GM12801 (cell line): ENCODE data around the gene AUTS2.

Experiments used
- TF ChIP-seq, protein P1 (sequence below): IDR thresholded peaks from one replicate; pipeline ENCODE4 v1.5.1; 2011; ENCODE audit warnings: control low read depth; ENCODE audit not compliant: insufficient read length; ENCODE audit errors: extremely low read depth

AUTS2 gene

DNA sequence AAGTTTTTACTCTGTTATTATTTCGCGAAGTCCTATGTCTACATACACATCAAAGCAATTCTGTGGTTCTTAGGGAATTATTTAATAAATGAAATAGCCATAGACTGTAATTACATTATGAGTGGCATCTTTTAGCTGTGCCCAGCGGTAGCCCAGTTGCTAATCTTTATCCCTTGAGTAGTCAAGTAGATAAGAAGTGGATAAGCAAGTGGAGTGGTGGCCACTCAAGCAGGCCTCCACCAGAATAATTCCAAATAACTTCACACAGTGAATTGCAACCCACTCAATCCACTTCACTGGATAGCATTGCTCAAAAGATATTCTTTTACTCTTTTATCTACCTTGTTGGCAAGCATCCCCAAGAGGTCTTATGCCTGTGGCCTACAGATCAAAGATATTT, 349.7 kb downstream of the AUTS2 start:
- TF ChIP-seq, protein P1, sequence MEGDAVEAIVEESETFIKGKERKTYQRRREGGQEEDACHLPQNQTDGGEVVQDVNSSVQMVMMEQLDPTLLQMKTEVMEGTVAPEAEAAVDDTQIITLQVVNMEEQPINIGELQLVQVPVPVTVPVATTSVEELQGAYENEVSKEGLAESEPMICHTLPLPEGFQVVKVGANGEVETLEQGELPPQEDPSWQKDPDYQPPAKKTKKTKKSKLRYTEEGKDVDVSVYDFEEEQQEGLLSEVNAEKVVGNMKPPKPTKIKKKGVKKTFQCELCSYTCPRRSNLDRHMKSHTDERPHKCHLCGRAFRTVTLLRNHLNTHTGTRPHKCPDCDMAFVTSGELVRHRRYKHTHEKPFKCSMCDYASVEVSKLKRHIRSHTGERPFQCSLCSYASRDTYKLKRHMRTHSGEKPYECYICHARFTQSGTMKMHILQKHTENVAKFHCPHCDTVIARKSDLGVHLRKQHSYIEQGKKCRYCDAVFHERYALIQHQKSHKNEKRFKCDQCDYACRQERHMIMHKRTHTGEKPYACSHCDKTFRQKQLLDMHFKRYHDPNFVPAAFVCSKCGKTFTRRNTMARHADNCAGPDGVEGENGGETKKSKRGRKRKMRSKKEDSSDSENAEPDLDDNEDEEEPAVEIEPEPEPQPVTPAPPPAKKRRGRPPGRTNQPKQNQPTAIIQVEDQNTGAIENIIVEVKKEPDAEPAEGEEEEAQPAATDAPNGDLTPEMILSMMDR = no peak

DNA sequence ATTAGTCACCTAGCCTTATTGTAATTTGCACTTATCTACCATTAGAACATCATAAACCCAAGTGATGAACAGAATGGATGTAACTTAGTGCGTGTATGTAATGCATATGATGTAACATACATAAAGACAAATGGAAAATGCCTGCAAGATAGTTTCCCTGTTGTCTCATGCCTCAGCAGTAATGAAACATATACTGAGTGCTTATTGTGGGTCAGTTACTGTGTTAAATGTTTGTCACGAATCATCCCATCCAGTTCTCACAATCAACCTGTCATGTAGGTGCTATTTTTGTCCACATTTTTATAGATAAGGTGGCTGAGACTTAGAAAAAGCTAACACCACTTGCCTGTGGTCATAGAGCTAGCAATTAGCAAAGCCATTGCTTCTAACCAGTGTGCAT, 350.8 kb downstream of the AUTS2 start:
- TF ChIP-seq, protein P1 = no peak

- TF ChIP-seq, protein P1 = no peak
Measured at GRCh38 chr7:69951458-69951857, 353.2 kb downstream of the AUTS2 start.

DNA sequence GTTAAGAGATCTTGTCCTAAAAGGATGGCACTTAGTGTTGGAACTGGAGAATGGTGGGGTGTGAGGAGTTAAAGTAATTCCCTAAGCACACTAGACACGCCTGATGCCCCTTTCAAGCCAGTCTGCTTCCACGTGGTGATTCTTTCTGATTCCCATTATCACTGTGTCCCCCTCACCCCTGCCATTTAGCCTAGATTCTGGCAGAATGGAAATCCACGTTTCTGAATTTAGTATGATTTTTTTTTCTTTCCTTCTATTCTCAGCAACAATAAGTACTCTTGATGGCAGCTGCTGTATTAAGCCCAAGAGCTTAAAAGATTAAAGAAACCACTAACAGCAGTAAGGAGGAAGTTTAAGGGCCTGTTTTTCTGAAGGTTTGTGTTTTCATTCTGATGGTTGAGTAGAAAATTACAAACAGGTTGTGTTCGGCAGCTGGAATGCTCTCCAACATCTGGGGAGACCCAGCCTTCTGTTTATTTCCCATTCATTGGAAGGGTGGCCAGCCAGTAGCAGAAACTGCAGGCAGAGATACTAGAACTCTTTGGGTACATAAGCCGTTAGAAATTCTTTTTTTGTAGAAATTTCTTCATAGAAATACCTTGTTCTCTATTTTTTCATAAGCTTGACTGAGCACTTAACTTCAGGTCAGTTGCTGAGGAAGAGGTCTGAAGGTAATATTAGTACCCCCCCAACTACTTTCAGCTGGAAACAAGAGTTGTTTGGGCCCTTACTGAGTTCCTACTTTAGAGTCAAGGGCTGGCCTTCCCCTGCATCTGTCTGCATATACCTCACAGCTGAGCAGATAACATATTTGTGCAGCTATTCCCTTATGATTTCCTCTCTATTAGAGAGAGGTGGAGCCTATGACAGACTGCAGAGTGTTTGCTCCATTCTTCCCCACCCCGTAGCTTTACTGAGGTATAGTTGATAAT, 355.1 kb downstream of the AUTS2 start:
- TF ChIP-seq, protein P1 = no peak

- TF ChIP-seq, protein P1 = no peak
Measured at GRCh38 chr7:69956541-69956940, 358.3 kb downstream of the AUTS2 start.

DNA sequence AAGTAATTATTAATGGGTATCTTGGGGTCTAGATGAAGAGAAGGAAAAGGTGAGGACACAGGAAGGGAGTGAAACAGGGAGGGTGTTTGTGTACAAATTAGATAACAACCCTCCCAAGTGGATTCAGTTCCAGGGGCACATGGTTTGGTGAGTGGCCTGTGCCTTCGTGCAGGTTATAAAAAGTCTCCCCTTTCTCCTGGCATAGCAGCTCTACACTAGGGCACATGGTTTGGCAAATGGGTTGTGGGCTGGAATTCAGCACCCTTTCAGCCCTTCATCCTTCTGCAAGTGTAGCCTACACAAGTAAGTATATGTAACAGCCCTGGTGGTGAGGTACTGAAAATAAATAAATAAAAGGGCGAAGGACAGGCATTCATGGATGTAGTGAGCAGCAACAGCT, 359.4 kb downstream of the AUTS2 start:
- TF ChIP-seq, protein P1 = no peak

DNA sequence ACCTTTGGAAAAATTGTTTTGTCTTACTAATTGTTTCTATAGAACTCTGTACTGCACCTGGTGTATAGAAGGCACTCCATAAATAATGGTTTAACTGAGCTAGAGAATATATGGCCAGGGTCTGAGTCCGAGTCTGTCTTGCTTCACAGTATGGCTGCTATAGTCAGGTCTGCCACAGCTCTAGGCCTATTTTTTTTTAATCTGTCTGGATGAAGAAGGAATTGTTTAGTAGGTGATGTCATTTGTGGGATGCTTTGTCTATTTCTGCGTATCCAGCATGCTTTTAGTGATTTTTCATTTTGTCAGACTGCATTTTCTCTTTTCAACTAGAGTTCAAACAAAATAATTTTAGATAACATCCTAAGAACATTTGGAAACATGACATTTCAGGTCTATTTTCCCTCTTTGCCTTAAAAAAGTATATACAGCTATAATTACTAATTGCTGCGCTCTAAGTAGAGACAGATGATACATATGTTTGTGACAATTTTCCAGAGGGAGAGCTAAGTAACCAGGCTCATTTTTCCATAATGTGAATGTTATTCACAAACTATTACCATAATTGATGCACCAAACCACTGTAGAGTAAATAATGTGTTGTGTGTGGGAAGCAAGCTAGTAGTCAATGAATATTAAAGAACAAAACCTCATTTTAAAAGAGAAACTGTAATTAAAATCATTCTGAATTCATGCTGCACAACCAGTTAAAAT, 361.7 kb downstream of the AUTS2 start:
- TF ChIP-seq, protein P1 = no peak
